Activated CD8-positive, alpha-beta T cell treated with anti-CD3 and anti-CD28 coated beads, Interleukin-2, amount 10 ng/mL, durations not matched to agents 7 days and 5 days (primary cell): Measurements from ENCODE around the gene SEC22C. TPM values are rescaled to one million over a fixed set of nuclear protein-coding genes. Genes with fewer than 3 reads are reported as not detected.

Source experiments
- ATAC-seq: fragments of 150-1000 bp; cut with Tn5 transposase; one replicate; pipeline ENCODE4 v1.10.0; 2021; ENCODE audit warnings: moderate library complexity
- CTCF ChIA-PET: fragments of 350-600 bp; sonication (Branson Sonifier 250); formaldehyde crosslinking; loops from one replicate; lab custom pipeline; 2021; ENCODE audit warnings: antibody characterized with exemption; lab: Charles Lee
- POLR2A ChIA-PET: fragments of 350-600 bp; sonication (Branson Sonifier 250); formaldehyde crosslinking; loops from one replicate; lab custom pipeline; 2021; ENCODE audit warnings: antibody characterized with exemption; lab: Charles Lee
- DNase-seq: peaks from one replicate; pipeline ENCODE4 v3.0.0-alpha.2; 2020
- H3K27ac Mint-ChIP-seq: one replicate; pipeline ENCODE4 v1.8.0; 2021; ENCODE audit warnings: mild to moderate bottlenecking, mixed read lengths
- H3K27me3 Mint-ChIP-seq: one replicate; pipeline ENCODE4 v1.8.0; 2021; ENCODE audit warnings: low read depth, mixed read lengths
- H3K36me3 Mint-ChIP-seq: one replicate; pipeline ENCODE4 v1.8.0; 2021; ENCODE audit warnings: low read depth, mixed read lengths
- H3K4me1 Mint-ChIP-seq: one replicate; pipeline ENCODE4 v1.8.0; 2021; ENCODE audit warnings: low read depth, mixed read lengths
- H3K4me3 Mint-ChIP-seq: one replicate; pipeline ENCODE4 v1.8.0; 2021; ENCODE audit warnings: mild to moderate bottlenecking, mixed read lengths
- H3K9me3 Mint-ChIP-seq: one replicate; pipeline ENCODE4 v1.8.0; 2022; ENCODE audit warnings: mixed read lengths; ENCODE audit not compliant: insufficient read depth
- total RNA-seq, 2 experiments: library from RNA; stranded (reverse); gene quantifications; one replicate each; pipeline ENCODE4 v1.2.3, GENCODE V29; 2021

The SEC22C gene
- total RNA-seq, 2 experiments from 2014 or later, result 49.3 to 51.4 TPM

- peaks cover 20% of the 10 kb centered on the region for H3K27me3 Mint-ChIP-seq
- no peaks in the 10 kb centered on the region for H3K36me3 Mint-ChIP-seq
- ChIA-PET POLR2A (interaction anchor here (1.0 kb wide), 1 partner anchor 8 kb away, joined by 4 read pairs; no protein-coding TSS in a partner anchor), CTCF (interaction anchor here (1.3 to 4.9 kb wide), 2 partner anchors 32 to 37 kb away, joined by 4 to 183 read pairs; no protein-coding TSS in a partner anchor)
- H3K27ac Mint-ChIP-seq, result no peak overlapping the region
- H3K4me1 Mint-ChIP-seq, result peaks cover 44% of the 10 kb centered on the region
- H3K4me3 Mint-ChIP-seq, result no peak overlapping the region
- no peak for DNase-seq
- no peaks in the 10 kb centered on the region for H3K9me3 Mint-ChIP-seq
- no peak for ATAC-seq
Measured at GRCh38 chr3:42504334-42505127, 77.2 kb downstream of the SEC22C start.

GRCh38 chr3:42503957-42504333 is 77.8 kb downstream of the SEC22C start:
- ChIA-PET POLR2A (interaction anchor here (1.0 kb wide), 1 partner anchor 8 kb away, joined by 4 read pairs; no protein-coding TSS in a partner anchor), CTCF (interaction anchor here (4.9 kb wide), 1 partner anchor 38 kb away, joined by 183 read pairs; no protein-coding TSS in a partner anchor)
- Mint-ChIP-seq H3K36me3 (no peaks in the 10 kb centered on the region), H3K27me3 (peaks cover 20% of the 10 kb centered on the region), H3K4me3 (no peak overlapping the region), H3K27ac (no peak overlapping the region), H3K9me3 (no peaks in the 10 kb centered on the region), H3K4me1 (peaks cover 44% of the 10 kb centered on the region)
- DNase-seq (no peak), ATAC-seq (no peak)

GRCh38 chr3:42503251-42503924 is 78.4 kb downstream of the SEC22C start:
- H3K27ac Mint-ChIP-seq, result no peak overlapping the region
- H3K27me3 Mint-ChIP-seq, result peaks cover 22% of the 10 kb centered on the region
- peak overlapping the region; percentile 66 for H3K4me3 Mint-ChIP-seq
- no peaks in the 10 kb centered on the region for H3K9me3 Mint-ChIP-seq
- DNase-seq, result no peak
- H3K36me3 Mint-ChIP-seq, result no peaks in the 10 kb centered on the region
- POLR2A ChIA-PET, result interaction anchor here (1.0 to 1.5 kb wide), 2 partner anchors 9 to 19 kb away, joined by 4 read pairs; no protein-coding TSS in a partner anchor
- CTCF ChIA-PET, result interaction anchor here (4.9 kb wide), 1 partner anchor 38 kb away, joined by 183 read pairs; no protein-coding TSS in a partner anchor
- ATAC-seq, result no peak
- H3K4me1 Mint-ChIP-seq, result peaks cover 40% of the 10 kb centered on the region

GRCh38 chr3:42502429-42503250 is 79.1 kb downstream of the SEC22C start, which contains the start of gene VIPR1:
TSS of gene VIPR1 (plus strand) at chr3:42502643. CDS start at chr3:42502736, 93 bp downstream.
- Mint-ChIP-seq H3K4me1 (peaks cover 35% of the 10 kb centered on the region), H3K9me3 (no peaks in the 10 kb centered on the region), H3K36me3 (no peaks in the 10 kb centered on the region), H3K4me3 (peak within 1 kb of the TSS; percentile 86), H3K27me3 (peaks cover 28% of the 10 kb centered on the region), H3K27ac (peak within 1 kb of the TSS; percentile 41)
- ATAC-seq, result peak; percentile 97
- ChIA-PET POLR2A (interaction anchor here (0.6 to 1.5 kb wide), 3 partner anchors 20 to 337 kb away, joined by 3 to 5 read pairs (median 4); no protein-coding TSS in a partner anchor), CTCF (interaction anchor here (0.5 to 4.9 kb wide), 24 partner anchors 9 to 319 kb away, joined by 3 to 183 read pairs (median 4); partner anchors contain the start of genes NKTR and SS18L2)
- DNase-seq, result peak; percentile 91

- Mint-ChIP-seq H3K27me3 (peaks cover 36% of the 10 kb centered on the region), H3K4me3 (peak overlapping the region; percentile 86), H3K4me1 (peaks cover 35% of the 10 kb centered on the region), H3K9me3 (no peaks in the 10 kb centered on the region), H3K36me3 (no peaks in the 10 kb centered on the region), H3K27ac (peak overlapping the region; percentile 41)
- POLR2A ChIA-PET, result interaction anchor here (0.6 to 1.5 kb wide), 4 partner anchors 21 to 338 kb away, joined by 3 to 5 read pairs (median 4); no protein-coding TSS in a partner anchor
- DNase-seq, result peak; percentile 71
- CTCF ChIA-PET, result interaction anchor here (0.5 to 4.9 kb wide), 33 partner anchors 10 to 320 kb away, joined by 3 to 183 read pairs (median 4); partner anchors contain the start of genes NKTR and SS18L2
- peak; percentile 56 for ATAC-seq
Measured at GRCh38 chr3:42501681-42502428, 79.9 kb downstream of the SEC22C start.

- peak overlapping the region; percentile 86 for H3K4me3 Mint-ChIP-seq
- H3K4me1 Mint-ChIP-seq, result peaks cover 37% of the 10 kb centered on the region
- DNase-seq, result no peak
- peaks cover 38% of the 10 kb centered on the region for H3K27me3 Mint-ChIP-seq
- CTCF ChIA-PET, result interaction anchor here (0.7 to 4.9 kb wide), 22 partner anchors 10 to 310 kb away, joined by 3 to 183 read pairs (median 4); no protein-coding TSS in a partner anchor
- POLR2A ChIA-PET, result interaction anchor here (0.9 to 1.5 kb wide), 2 partner anchors 36 to 53 kb away, joined by 3 to 5 read pairs; no protein-coding TSS in a partner anchor
- H3K36me3 Mint-ChIP-seq, result no peaks in the 10 kb centered on the region
- H3K27ac Mint-ChIP-seq, result no peak overlapping the region
- no peaks in the 10 kb centered on the region for H3K9me3 Mint-ChIP-seq
- ATAC-seq, result no peak
Measured at GRCh38 chr3:42501321-42501680, 80.5 kb downstream of the SEC22C start.

DNA sequence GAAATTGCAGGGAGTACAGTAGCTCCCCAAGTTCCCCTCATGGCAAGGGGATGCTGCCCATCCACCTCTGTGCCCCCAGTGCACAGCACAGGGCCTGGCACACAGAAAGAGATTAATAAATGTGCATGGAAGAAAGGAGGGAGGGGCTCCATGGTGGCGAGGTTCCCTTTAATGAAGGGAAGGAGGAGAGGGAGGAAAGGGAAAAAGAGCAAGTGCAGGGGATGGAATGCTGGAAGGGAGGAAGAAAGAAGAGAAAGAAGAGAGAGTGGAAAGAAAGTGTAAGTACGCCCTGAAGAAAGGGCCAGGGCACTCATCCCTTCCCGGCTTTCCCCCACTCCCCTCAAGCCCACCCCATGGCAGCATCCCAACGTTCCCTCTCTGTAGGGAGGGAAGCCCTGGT is 80.9 kb downstream of the SEC22C start:
- H3K9me3 Mint-ChIP-seq, result no peaks in the 10 kb centered on the region
- H3K27ac Mint-ChIP-seq, result no peak overlapping the region
- peak overlapping the region; percentile 26 for H3K4me3 Mint-ChIP-seq
- H3K4me1 Mint-ChIP-seq, result peaks cover 37% of the 10 kb centered on the region
- ATAC-seq, result no peak
- peaks cover 38% of the 10 kb centered on the region for H3K27me3 Mint-ChIP-seq
- ChIA-PET CTCF (interaction anchor here (0.7 to 4.9 kb wide), 21 partner anchors 11 to 310 kb away, joined by 3 to 183 read pairs (median 5); no protein-coding TSS in a partner anchor), POLR2A (interaction anchor here (0.9 kb wide), 1 partner anchor 37 kb away, joined by 3 read pairs; no protein-coding TSS in a partner anchor)
- H3K36me3 Mint-ChIP-seq, result no peaks in the 10 kb centered on the region
- no peak for DNase-seq

DNA sequence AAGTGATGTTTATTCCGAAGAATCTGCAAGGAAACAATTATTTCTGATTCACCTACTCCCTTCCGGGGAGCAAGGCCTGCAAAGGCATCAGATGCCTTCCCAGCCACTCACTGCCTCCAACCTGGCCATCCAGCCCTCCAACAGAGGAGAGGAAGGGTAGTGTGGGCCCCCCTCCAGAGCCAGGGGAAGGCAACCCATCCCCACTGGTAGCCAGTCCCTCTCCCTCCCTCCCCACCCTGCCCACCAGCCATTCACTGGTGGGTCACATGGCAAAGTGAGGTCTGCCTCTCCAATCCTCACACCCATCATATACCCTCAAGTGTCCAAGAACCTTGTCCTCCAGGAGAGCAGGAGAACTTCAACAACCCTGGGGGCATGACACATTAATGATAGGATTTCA is 81.7 kb downstream of the SEC22C start:
- DNase-seq, result no peak
- Mint-ChIP-seq H3K36me3 (no peaks in the 10 kb centered on the region), H3K4me1 (peaks cover 37% of the 10 kb centered on the region), H3K9me3 (no peaks in the 10 kb centered on the region), H3K27me3 (peaks cover 38% of the 10 kb centered on the region), H3K27ac (no peak overlapping the region), H3K4me3 (no peak overlapping the region)
- POLR2A ChIA-PET, result no interaction called here
- no peak for ATAC-seq
- CTCF ChIA-PET, result interaction anchor here (0.8 to 4.9 kb wide), 3 partner anchors 10 to 41 kb away, joined by 3 to 183 read pairs (median 13); no protein-coding TSS in a partner anchor

DNA sequence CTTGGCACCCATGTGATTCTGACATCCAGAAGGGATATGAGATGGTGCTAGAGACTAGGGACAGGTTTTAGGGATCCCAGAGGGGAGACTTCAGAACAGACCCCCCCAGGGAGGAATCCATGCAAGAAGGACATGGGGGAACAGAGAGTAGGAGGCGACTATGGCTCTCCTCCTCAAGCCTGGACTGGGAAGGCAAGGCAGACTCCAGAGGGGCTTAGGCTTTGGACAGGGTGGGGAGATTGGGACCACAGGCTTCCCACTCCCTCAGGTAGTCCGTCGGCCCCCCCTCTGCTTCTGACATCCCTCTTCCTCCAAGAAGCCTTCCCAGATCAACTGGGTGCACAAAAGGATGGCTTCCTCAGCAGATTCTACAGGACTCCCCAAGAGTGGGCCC is 82.3 kb downstream of the SEC22C start:
- ChIA-PET CTCF (no interaction called here), POLR2A (no interaction called here)
- Mint-ChIP-seq H3K36me3 (no peaks in the 10 kb centered on the region), H3K9me3 (no peaks in the 10 kb centered on the region), H3K4me3 (no peak overlapping the region), H3K27me3 (peaks cover 38% of the 10 kb centered on the region), H3K4me1 (peaks cover 37% of the 10 kb centered on the region), H3K27ac (no peak overlapping the region)
- no peak for DNase-seq
- ATAC-seq, result no peak

DNA sequence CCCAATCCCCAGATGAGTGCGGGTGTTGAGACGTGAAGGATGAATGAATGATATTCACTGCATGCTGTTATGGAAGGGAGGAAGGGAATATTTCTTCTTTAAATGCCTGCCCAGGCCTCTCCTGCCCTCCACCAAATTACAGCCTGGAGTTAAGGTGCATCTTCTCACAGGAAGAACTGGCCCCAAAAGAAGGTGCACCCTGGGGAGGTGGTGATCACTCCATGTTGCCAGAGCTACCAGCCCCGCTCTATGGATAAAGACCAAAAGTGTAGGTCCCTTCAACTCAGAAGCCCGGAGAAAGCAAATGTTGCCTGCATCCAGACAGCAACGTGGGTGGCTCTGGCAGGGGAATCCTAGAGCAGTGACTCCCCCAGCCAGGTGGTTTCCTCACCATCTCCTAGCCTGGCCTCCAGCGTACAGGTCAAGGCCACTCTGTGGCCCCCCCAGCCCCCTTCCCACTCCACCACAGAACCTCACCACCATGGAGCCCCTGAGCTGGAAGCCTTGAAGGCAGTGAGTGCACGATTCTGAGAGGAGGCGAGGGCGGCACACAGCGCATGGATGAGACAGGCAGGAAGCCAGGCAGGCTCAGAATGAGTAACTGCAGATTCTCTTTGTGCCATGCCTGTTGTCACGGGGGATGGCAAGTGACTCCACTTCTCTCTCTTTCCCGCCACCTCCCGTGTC is 82.8 kb downstream of the SEC22C start:
- Mint-ChIP-seq H3K9me3 (no peaks in the 10 kb centered on the region), H3K27me3 (peaks cover 38% of the 10 kb centered on the region), H3K4me3 (no peak overlapping the region), H3K27ac (no peak overlapping the region), H3K4me1 (peaks cover 33% of the 10 kb centered on the region), H3K36me3 (no peaks in the 10 kb centered on the region)
- CTCF ChIA-PET, result no interaction called here
- DNase-seq (no peak), ATAC-seq (no peak)
- POLR2A ChIA-PET, result interaction anchor here (0.7 kb wide), 1 partner anchor 46 kb away, joined by 3 read pairs; no protein-coding TSS in a partner anchor
